GM12872 (cell line): ENCODE results near the gene GPX6.

Source experiments
- TF ChIP-seq, protein P1 (sequence below): IDR thresholded peaks from 3 replicates; pipeline ENCODE4 v1.5.1; 2011; ENCODE audit warnings: low read depth, mild to moderate bottlenecking, low read length, moderate library complexity; ENCODE audit not compliant: insufficient read depth

The GPX6 gene

GRCh38 chr6:28515676-28516075 lies at the start of gene GPX6:
GPX6 (minus strand) TSS chr6:28515793; CDS start chr6:28515743, 50 bp downstream.
- TF ChIP-seq, protein P1, sequence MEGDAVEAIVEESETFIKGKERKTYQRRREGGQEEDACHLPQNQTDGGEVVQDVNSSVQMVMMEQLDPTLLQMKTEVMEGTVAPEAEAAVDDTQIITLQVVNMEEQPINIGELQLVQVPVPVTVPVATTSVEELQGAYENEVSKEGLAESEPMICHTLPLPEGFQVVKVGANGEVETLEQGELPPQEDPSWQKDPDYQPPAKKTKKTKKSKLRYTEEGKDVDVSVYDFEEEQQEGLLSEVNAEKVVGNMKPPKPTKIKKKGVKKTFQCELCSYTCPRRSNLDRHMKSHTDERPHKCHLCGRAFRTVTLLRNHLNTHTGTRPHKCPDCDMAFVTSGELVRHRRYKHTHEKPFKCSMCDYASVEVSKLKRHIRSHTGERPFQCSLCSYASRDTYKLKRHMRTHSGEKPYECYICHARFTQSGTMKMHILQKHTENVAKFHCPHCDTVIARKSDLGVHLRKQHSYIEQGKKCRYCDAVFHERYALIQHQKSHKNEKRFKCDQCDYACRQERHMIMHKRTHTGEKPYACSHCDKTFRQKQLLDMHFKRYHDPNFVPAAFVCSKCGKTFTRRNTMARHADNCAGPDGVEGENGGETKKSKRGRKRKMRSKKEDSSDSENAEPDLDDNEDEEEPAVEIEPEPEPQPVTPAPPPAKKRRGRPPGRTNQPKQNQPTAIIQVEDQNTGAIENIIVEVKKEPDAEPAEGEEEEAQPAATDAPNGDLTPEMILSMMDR: no peak

DNA sequence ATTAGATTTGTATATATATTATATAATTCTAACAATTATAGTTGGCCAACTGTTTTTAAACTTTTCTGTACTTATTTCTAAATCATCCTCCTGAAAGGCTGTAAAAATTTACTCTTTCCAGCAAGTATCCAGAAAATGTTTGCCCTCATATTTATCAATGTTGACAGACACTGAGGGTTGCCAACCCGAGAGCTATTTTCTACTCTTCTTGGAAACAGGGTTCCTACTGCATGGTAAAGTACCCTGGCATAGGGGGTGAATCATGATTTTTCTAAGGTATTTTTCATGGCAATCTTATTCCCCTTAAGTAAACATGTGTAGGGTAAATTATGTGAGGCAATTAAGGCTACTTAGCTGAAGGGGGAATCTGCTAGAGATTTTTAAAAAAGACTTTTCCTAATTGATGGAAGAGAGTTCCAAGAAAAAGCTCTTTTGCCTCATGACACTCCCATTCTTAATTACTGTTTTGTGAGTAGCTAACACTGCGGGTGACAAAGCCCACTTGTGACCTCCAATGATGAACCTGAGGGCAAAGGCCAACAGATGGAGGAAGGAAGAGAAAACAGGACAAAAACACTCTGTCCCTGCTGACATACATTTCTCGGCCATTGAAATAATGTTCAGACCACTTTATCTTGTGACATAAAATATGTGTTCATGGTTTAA lies 48.0 kb upstream of the GPX6 start:
- TF ChIP-seq, protein P1: no peak

DNA sequence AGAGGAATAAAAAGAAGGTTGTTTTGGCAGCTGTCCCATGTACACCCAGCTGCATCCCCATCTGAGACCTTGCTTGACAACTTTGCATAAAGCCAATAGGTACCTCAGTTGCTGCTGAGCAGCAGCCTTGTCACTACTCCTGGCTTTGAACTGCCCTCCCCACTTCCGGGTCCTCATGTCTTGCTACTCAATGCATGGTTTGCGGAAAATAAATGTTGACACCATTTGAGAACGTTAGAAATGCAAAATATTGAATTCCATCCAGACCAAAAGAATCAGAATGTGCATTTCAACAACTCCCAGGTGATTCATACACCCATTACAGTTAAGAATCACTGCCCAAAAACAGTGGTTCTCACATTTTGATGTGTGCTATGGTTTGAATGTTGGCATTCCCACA lies 43.0 kb upstream of the GPX6 start:
- TF ChIP-seq, protein P1: no peak

DNA sequence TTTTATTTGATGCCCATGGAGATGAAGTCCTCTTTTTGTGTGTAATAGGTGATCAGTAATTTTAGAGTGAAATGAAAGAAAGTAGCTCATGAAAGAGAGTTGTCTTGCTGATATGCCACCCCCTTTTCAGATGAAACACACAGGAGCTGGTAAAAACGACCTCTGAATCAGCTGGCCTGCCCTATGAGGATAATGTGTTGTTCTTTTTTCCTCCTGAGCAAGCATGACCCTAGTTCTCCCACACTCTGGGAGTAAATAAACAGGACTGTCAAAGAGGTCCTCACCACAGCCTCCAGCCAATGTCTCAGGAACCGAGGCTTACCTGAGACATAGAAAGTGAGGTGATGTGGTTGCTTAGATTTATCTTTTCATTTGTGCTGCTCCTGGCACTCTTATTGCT lies 39.5 kb upstream of the GPX6 start:
- TF ChIP-seq, protein P1: no peak

- TF ChIP-seq, protein P1: no peak
These were observed 38.6 kb upstream of the GPX6 start for GRCh38 chr6:28553986-28554881.

DNA sequence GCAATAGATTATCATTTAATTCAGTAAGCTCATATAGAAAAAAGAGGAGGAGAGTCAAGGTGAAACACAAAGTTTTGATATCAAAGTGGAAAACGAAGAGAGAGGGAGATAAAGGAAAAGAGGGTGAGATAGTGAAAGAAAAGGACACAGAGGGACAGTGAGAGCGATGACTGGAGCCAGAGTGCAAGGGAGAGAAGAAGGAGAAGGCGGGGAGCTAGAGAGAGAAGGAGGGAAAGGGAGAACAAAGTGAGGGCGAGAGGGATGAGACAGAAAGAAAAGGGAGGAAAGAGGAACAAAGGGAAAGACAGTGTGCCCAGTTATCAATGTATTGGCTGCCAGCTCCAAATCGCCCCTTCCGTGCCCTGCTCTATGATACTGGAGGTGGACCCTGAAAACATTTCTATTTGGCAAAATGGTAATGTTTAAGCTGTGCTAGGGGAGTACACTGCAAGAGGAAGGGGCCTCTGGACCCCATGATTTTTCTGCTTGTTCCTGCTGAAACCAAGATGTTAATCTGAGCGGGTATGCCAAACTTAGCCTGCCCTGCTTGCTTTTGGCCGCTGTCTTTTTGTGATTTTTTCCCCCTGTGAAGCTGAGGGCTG lies 37.9 kb upstream of the GPX6 start:
- TF ChIP-seq, protein P1: no peak

- TF ChIP-seq, protein P1: no peak
These were observed 36.5 kb upstream of the GPX6 start for GRCh38 chr6:28551891-28552666.
